SK-N-SH treated with all-trans-retinoic acid at 6 μM for 48 hours (cell line): Measurements from ENCODE around the gene TF.

Source experiments
- ATAC-seq: fragments of 200-7000 bp; cut with Tn5 transposase; 3 replicates; pipeline ENCODE4 v1.9.1; 2020; ENCODE audit warnings: mild to moderate bottlenecking, moderate library complexity
- ARNTL ChIP-seq: fragments of 450-650 bp; formaldehyde crosslinking; IDR thresholded peaks from 2 replicates; pipeline ENCODE4 v1.5.0; 2020; ENCODE audit warnings: low read depth, mild to moderate bottlenecking, moderate library complexity, borderline replicate concordance
- BACH2 ChIP-seq: fragments of 250-450 bp; sonication (Bioruptor Pico); IDR thresholded peaks from 2 replicates; pipeline ENCODE4 v1.9.0; 2021; ENCODE audit warnings: mild to moderate bottlenecking, borderline replicate concordance
- CSDC2 ChIP-seq: fragments of 250-450 bp; sonication (Bioruptor Pico); IDR thresholded peaks from 2 replicates; pipeline ENCODE4 v1.5.0; 2020; ENCODE audit warnings: mild to moderate bottlenecking, moderate library complexity
- ESRRG ChIP-seq: fragments of 250-450 bp; sonication (Bioruptor Pico); IDR thresholded peaks from 2 replicates; pipeline ENCODE4 v1.6.1; 2021; ENCODE audit warnings: mild to moderate bottlenecking
- GLIS3 ChIP-seq: fragments of 250-450 bp; sonication (Bioruptor Pico); IDR thresholded peaks from 2 replicates; pipeline ENCODE4 v1.5.0; 2020; ENCODE audit warnings: mild to moderate bottlenecking, moderate library complexity
- ISL1 ChIP-seq: fragments of 250-450 bp; sonication (Bioruptor Pico); IDR thresholded peaks from 2 replicates; pipeline ENCODE4 v2.1.2; 2022; ENCODE audit warnings: mild to moderate bottlenecking, moderate library complexity
- OSR1 ChIP-seq: fragments of 250-450 bp; sonication (Bioruptor Pico); IDR thresholded peaks from 2 replicates; pipeline ENCODE4 v1.8.0; 2022; ENCODE audit warnings: moderate library complexity, mild to moderate bottlenecking, inconsistent platforms
- PPARA ChIP-seq: fragments of 250-450 bp; sonication (Bioruptor Pico); IDR thresholded peaks from 2 replicates; pipeline ENCODE4 v1.5.0; 2020; ENCODE audit warnings: mild to moderate bottlenecking, borderline replicate concordance
- RARB ChIP-seq: fragments of 250-450 bp; sonication (Bioruptor Pico); IDR thresholded peaks from 2 replicates; pipeline ENCODE4 v1.8.0; 2021; ENCODE audit warnings: mild to moderate bottlenecking, moderate library complexity
- SNAI2 ChIP-seq: fragments of 250-450 bp; sonication (Bioruptor Pico); IDR thresholded peaks from 2 replicates; pipeline ENCODE4 v1.5.0; 2020; ENCODE audit warnings: mild to moderate bottlenecking, moderate library complexity
- TCF4 ChIP-seq: fragments of 250-450 bp; sonication (Bioruptor Pico); IDR thresholded peaks from 2 replicates; pipeline ENCODE4 v1.8.0; 2021; ENCODE audit warnings: mild to moderate bottlenecking, moderate library complexity, borderline replicate concordance
- TOX ChIP-seq: fragments of 250-450 bp; sonication (Bioruptor Pico); IDR thresholded peaks from 2 replicates; pipeline ENCODE4 v1.8.0; 2021; ENCODE audit warnings: mild to moderate bottlenecking, moderate library complexity, borderline replicate concordance
- ZFP3 ChIP-seq: fragments of 250-450 bp; sonication (Bioruptor Pico); IDR thresholded peaks from 2 replicates; pipeline ENCODE4 v1.5.0; 2020; ENCODE audit warnings: mild to moderate bottlenecking, moderate library complexity
- ZFP30 ChIP-seq: fragments of 450-650 bp; formaldehyde crosslinking; IDR thresholded peaks from 2 replicates; pipeline ENCODE4 v1.5.0; 2022; ENCODE audit warnings: mild to moderate bottlenecking, moderate library complexity
- ZNF565 ChIP-seq: fragments of 450-650 bp; formaldehyde crosslinking; conservative IDR thresholded peaks from 2 replicates; pipeline ENCODE4 v1.5.0; 2020; ENCODE audit warnings: low read depth, mild to moderate bottlenecking, moderate library complexity
- ZNF70 ChIP-seq: fragments of 450-650 bp; formaldehyde crosslinking; IDR thresholded peaks from 2 replicates; pipeline ENCODE4 v1.5.0; 2020; ENCODE audit warnings: mild to moderate bottlenecking, moderate library complexity
- ZNF8 ChIP-seq: fragments of 450-650 bp; formaldehyde crosslinking; IDR thresholded peaks from 2 replicates; pipeline ENCODE4 v1.5.0; 2020; ENCODE audit warnings: mild to moderate bottlenecking, moderate library complexity
- TF ChIP-seq, protein P1 (sequence below): fragments of 250-450 bp; sonication (Bioruptor Pico); IDR thresholded peaks from 2 replicates; pipeline ENCODE4 v1.5.1; 2020; ENCODE audit warnings: low read depth, mild to moderate bottlenecking, moderate library complexity
- TF ChIP-seq, protein P2 (sequence below): fragments of 250-450 bp; sonication (Bioruptor Pico); IDR thresholded peaks from 2 replicates; pipeline ENCODE4 v1.5.0; 2020; ENCODE audit warnings: mild to moderate bottlenecking, moderate library complexity
- TF ChIP-seq, protein P3 (sequence below): fragments of 250-450 bp; sonication (Bioruptor Pico); IDR thresholded peaks from 2 replicates; pipeline ENCODE4 v1.8.0; 2021; ENCODE audit warnings: low read depth, mild to moderate bottlenecking, moderate library complexity, borderline replicate concordance
- TF ChIP-seq, protein P4 (sequence below): fragments of 250-450 bp; sonication (Bioruptor Pico); IDR thresholded peaks from 2 replicates; pipeline ENCODE4 v1.8.0; 2020; ENCODE audit warnings: mild to moderate bottlenecking, moderate library complexity, borderline replicate concordance
- TF ChIP-seq, protein P5 (sequence below): fragments of 250-450 bp; sonication (Bioruptor Pico); IDR thresholded peaks from 2 replicates; pipeline ENCODE4 v1.5.1; 2021; ENCODE audit warnings: mild to moderate bottlenecking, moderate library complexity

TF gene

DNA sequence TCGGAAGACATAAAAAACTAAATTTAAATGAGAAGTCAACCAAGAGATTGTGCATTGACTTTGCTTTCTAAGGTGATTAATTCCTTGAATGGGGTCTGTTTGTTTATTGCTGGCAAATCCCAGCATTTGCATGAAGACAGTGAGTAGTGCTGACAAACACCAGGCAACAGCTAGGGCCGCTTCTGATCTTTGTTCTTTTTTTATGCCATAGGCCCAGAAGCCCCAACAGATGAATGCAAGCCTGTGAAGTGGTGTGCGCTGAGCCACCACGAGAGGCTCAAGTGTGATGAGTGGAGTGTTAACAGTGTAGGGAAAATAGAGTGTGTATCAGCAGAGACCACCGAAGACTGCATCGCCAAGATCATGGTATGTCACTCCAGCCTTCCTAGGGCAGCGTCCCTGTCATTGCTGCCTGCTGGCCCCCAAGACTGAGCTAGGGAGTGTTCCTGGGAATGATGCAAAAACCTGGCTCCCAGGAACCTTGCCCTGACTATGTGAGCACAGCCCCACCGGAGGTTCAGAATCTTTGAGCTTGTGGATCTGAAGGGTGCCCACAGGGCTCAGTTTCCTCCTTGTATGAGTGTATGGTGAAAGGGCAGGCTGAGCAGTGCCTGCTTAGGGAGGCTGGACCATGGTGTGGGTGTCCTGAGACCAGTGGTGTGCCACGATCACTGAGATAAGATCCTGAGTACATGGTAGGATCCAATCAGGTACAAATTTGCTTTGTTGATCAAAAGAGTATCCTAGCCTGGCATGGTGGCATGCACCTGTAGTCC, 13.0 kb downstream of the TF start:
- no peak for ATAC-seq
- TF ChIP-seq TOX, result no peak
- no peak for TF ChIP-seq RARB (CRISPR knock-in tag)
- TF ChIP-seq, protein P1, sequence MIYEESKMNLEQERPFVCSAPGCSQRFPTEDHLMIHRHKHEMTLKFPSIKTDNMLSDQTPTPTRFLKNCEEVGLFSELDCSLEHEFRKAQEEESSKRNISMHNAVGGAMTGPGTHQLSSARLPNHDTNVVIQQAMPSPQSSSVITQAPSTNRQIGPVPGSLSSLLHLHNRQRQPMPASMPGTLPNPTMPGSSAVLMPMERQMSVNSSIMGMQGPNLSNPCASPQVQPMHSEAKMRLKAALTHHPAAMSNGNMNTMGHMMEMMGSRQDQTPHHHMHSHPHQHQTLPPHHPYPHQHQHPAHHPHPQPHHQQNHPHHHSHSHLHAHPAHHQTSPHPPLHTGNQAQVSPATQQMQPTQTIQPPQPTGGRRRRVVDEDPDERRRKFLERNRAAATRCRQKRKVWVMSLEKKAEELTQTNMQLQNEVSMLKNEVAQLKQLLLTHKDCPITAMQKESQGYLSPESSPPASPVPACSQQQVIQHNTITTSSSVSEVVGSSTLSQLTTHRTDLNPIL, result no peak
- no peak for TF ChIP-seq GLIS3 (CRISPR knock-in tag)
- TF ChIP-seq OSR1, result no peak
- TF ChIP-seq, protein P2, sequence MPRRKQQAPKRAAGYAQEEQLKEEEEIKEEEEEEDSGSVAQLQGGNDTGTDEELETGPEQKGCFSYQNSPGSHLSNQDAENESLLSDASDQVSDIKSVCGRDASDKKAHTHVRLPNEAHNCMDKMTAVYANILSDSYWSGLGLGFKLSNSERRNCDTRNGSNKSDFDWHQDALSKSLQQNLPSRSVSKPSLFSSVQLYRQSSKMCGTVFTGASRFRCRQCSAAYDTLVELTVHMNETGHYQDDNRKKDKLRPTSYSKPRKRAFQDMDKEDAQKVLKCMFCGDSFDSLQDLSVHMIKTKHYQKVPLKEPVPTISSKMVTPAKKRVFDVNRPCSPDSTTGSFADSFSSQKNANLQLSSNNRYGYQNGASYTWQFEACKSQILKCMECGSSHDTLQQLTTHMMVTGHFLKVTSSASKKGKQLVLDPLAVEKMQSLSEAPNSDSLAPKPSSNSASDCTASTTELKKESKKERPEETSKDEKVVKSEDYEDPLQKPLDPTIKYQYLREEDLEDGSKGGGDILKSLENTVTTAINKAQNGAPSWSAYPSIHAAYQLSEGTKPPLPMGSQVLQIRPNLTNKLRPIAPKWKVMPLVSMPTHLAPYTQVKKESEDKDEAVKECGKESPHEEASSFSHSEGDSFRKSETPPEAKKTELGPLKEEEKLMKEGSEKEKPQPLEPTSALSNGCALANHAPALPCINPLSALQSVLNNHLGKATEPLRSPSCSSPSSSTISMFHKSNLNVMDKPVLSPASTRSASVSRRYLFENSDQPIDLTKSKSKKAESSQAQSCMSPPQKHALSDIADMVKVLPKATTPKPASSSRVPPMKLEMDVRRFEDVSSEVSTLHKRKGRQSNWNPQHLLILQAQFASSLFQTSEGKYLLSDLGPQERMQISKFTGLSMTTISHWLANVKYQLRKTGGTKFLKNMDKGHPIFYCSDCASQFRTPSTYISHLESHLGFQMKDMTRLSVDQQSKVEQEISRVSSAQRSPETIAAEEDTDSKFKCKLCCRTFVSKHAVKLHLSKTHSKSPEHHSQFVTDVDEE (CRISPR knock-in tag), result no peak
- TF ChIP-seq ZNF8, result no peak
- no peak for TF ChIP-seq SNAI2 (CRISPR knock-in tag)
- TF ChIP-seq ESRRG (CRISPR knock-in tag), result no peak
- no peak for TF ChIP-seq ZNF70 (CRISPR knock-in tag)
- TF ChIP-seq PPARA (CRISPR knock-in tag), result no peak
- TF ChIP-seq ZNF565 (CRISPR knock-in tag), result no peak
- TF ChIP-seq ZFP30 (CRISPR knock-in tag), result no peak
- TF ChIP-seq ZFP3 (CRISPR knock-in tag), result no peak
- no peak for TF ChIP-seq ARNTL (CRISPR knock-in tag)
- no peak for TF ChIP-seq BACH2 (CRISPR knock-in tag)
- no peak for TF ChIP-seq CSDC2 (CRISPR knock-in tag)
- TF ChIP-seq, protein P3, sequence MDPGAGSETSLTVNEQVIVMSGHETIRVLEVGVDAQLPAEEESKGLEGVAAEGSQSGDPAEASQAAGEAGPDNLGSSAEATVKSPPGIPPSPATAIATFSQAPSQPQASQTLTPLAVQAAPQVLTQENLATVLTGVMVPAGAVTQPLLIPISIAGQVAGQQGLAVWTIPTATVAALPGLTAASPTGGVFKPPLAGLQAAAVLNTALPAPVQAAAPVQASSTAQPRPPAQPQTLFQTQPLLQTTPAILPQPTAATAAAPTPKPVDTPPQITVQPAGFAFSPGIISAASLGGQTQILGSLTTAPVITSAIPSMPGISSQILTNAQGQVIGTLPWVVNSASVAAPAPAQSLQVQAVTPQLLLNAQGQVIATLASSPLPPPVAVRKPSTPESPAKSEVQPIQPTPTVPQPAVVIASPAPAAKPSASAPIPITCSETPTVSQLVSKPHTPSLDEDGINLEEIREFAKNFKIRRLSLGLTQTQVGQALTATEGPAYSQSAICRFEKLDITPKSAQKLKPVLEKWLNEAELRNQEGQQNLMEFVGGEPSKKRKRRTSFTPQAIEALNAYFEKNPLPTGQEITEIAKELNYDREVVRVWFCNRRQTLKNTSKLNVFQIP (CRISPR knock-in tag), result no peak

DNA sequence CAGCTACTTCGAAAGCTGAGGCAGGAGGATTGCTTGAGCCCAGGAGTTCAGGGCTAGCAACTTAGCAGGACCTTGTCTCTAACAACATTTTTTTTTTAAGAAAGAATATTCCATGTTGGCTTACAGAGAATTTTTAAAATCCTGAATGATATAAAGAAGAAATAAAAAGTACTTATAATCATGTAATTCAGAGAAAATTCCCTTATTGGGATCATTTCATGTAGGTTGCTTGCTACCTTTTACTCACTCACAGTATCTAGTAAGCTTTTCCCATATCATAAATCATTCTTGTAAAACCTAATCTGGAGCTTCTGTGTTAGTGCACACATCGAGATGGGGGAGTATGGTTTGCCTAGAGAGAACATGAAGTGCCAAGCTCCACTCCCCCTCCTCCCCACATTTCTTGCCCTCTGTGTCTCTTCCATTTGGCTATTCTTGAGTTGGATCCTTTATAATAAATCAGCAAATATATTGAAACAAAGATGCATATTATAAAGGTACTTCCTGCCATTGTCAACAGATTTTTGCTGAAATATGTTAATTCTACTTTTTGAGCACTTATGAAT, 13.6 kb downstream of the TF start:
- TF ChIP-seq GLIS3 (CRISPR knock-in tag), result no peak
- TF ChIP-seq ESRRG (CRISPR knock-in tag), result no peak
- no peak for TF ChIP-seq ISL1
- no peak for ATAC-seq

DNA sequence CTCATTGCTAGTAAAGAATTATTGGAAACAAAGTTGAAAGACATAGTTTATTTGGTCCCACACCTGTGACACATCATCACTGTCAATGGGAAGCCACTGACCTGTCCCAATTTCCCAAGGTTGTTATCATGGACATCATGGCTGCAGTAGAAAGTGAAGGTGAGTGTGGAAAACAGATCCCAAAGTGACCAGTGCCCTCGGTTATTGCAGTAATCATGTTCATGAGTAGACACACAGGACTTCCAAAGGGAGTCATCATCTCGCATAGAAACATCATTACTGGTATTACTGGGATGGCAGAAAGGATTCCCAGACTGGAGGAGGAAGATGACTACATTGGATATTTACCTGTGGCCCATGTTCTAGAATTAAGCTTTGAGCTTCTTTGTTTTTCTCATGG, 14.7 kb downstream of the TF start:
- ATAC-seq, result no peak
- TF ChIP-seq ZNF565 (CRISPR knock-in tag) (no peak), ZNF8 (no peak), ZFP30 (CRISPR knock-in tag) (no peak), OSR1 (no peak), TOX (no peak), RARB (CRISPR knock-in tag) (no peak), GLIS3 (CRISPR knock-in tag) (no peak), ZFP3 (CRISPR knock-in tag) (no peak), TCF4 (CRISPR knock-in tag) (no peak), ISL1 (no peak)
- TF ChIP-seq, protein P4, sequence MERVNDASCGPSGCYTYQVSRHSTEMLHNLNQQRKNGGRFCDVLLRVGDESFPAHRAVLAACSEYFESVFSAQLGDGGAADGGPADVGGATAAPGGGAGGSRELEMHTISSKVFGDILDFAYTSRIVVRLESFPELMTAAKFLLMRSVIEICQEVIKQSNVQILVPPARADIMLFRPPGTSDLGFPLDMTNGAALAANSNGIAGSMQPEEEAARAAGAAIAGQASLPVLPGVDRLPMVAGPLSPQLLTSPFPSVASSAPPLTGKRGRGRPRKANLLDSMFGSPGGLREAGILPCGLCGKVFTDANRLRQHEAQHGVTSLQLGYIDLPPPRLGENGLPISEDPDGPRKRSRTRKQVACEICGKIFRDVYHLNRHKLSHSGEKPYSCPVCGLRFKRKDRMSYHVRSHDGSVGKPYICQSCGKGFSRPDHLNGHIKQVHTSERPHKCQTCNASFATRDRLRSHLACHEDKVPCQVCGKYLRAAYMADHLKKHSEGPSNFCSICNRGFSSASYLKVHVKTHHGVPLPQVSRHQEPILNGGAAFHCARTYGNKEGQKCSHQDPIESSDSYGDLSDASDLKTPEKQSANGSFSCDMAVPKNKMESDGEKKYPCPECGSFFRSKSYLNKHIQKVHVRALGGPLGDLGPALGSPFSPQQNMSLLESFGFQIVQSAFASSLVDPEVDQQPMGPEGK (CRISPR knock-in tag), result no peak
- TF ChIP-seq, protein P1, result no peak
- TF ChIP-seq, protein P5, sequence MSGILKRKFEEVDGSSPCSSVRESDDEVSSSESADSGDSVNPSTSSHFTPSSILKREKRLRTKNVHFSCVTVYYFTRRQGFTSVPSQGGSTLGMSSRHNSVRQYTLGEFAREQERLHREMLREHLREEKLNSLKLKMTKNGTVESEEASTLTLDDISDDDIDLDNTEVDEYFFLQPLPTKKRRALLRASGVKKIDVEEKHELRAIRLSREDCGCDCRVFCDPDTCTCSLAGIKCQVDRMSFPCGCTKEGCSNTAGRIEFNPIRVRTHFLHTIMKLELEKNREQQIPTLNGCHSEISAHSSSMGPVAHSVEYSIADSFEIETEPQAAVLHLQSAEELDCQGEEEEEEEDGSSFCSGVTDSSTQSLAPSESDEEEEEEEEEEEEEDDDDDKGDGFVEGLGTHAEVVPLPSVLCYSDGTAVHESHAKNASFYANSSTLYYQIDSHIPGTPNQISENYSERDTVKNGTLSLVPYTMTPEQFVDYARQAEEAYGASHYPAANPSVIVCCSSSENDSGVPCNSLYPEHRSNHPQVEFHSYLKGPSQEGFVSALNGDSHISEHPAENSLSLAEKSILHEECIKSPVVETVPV (CRISPR knock-in tag), result no peak
- TF ChIP-seq, protein P2 (CRISPR knock-in tag), result no peak
